OCI-LY7 (cell line): ENCODE results near the gene HSD17B2. TPM values are rescaled to one million over a fixed set of nuclear protein-coding genes. Genes with fewer than 3 reads are reported as not detected.

ENCODE experiments used
- BruUV-seq: library from RNA; stranded (reverse); fragments of 400-500 nt; replicated peaks from 2 replicates; lab custom pipeline; 2021; lab: Mats Ljungman, UMichigan
- CTCF ChIA-PET: fragments of 300-600 bp; sonication (Branson Sonifier 250); formaldehyde crosslinking; loops from one replicate; lab custom pipeline; 2022; ENCODE audit warnings: antibody characterized with exemption; ENCODE audit not compliant: unreplicated experiment; lab: Charles Lee
- POLR2A ChIA-PET: fragments of 300-600 bp; sonication (Branson Sonifier 250); formaldehyde crosslinking; loops from one replicate; lab custom pipeline; 2022; ENCODE audit warnings: antibody characterized with exemption; lab: Charles Lee
- DNase-seq: peaks from one replicate; pipeline ENCODE4 v3.0.0-alpha.2; 2015; ENCODE audit warnings: low spot score
- H2AFZ ChIP-seq: fragments of 200-600 bp; sonication (generic), shearing (Covaris generic); 2 replicates; pipeline ENCODE4 v1.6.1; 2014; ENCODE audit warnings: mild to moderate bottlenecking, antibody characterized with exemption, low read length, moderate library complexity
- H3K27ac ChIP-seq: fragments of 200-600 bp; sonication (generic); 2 replicates; pipeline ENCODE4 v1.5.1; 2014; ENCODE audit warnings: mixed run types, low read depth, mild to moderate bottlenecking, moderate library complexity, low read length, inconsistent platforms; ENCODE audit not compliant: poor library complexity, severe bottlenecking
- H3K36me3 ChIP-seq: fragments of 200-600 bp; sonication (generic); 2 replicates; pipeline ENCODE4 v1.6.1; 2014; ENCODE audit warnings: mild to moderate bottlenecking, antibody characterized with exemption, low read length, moderate library complexity, mixed read lengths; ENCODE audit not compliant: insufficient read depth
- H3K4me1 ChIP-seq: fragments of 200-600 bp; sonication (generic); 2 replicates; pipeline ENCODE4 v1.5.1; 2014; ENCODE audit warnings: mild to moderate bottlenecking, low read length; ENCODE audit not compliant: insufficient read depth, poor library complexity, severe bottlenecking
- H3K4me2 ChIP-seq: fragments of 200-600 bp; sonication (generic); 2 replicates; pipeline ENCODE4 v1.6.1; 2014; ENCODE audit warnings: mild to moderate bottlenecking, low read length
- H3K4me3 ChIP-seq: fragments of 200-600 bp; sonication (generic); 2 replicates; pipeline ENCODE4 v1.5.1; 2014; ENCODE audit warnings: mild to moderate bottlenecking, low read depth, low read length; ENCODE audit not compliant: poor library complexity, severe bottlenecking
- H3K79me2 ChIP-seq: fragments of 200-600 bp; sonication (generic); 2 replicates; pipeline ENCODE4 v1.6.1; 2016; ENCODE audit warnings: low read depth, mild to moderate bottlenecking, low read length, moderate library complexity, mixed read lengths; ENCODE audit not compliant: insufficient read depth
- H3K9me2 ChIP-seq: fragments of 200-600 bp; sonication (generic); 2 replicates; pipeline ENCODE4 v1.6.1; 2016; ENCODE audit warnings: mild to moderate bottlenecking, low read length, mixed read lengths; ENCODE audit not compliant: insufficient read depth
- H3K9me3 ChIP-seq: fragments of 200-600 bp; sonication (generic); 2 replicates; pipeline ENCODE4 v1.6.1; 2014; ENCODE audit warnings: mild to moderate bottlenecking, mixed run types, low read length, mixed read lengths
- H4K20me1 ChIP-seq: fragments of 200-600 bp; sonication (generic); 2 replicates; pipeline ENCODE4 v1.6.1; 2014; ENCODE audit warnings: mild to moderate bottlenecking, antibody characterized with exemption, low read length, moderate library complexity, mixed read lengths; ENCODE audit not compliant: insufficient read depth
- CTCF ChIP-seq: fragments of 200-600 bp; sonication (generic); conservative IDR thresholded peaks from 2 replicates; pipeline ENCODE4 v1.5.1; 2014; ENCODE audit warnings: mild to moderate bottlenecking, antibody characterized with exemption, low read length, moderate library complexity, mixed read lengths
- EZH2phosphoT487 ChIP-seq: fragments of 200-600 bp; sonication (generic); IDR thresholded peaks from 2 replicates; pipeline ENCODE4 v1.6.1; 2018; ENCODE audit warnings: low read depth, borderline replicate concordance, mild to moderate bottlenecking, mixed run types, antibody characterized with exemption, low read length, moderate library complexity, mixed read lengths
- intact Hi-C: fragments of 100-400 bp; cut with micrococcal nuclease; formaldehyde crosslinking; loops from one replicate; pipeline ENCODE4 v1.10.0; 2022; ENCODE audit not compliant: unreplicated experiment
- total RNA-seq, 2 experiments: library from RNA; depleted of rRNA in 1 of 2; stranded (reverse); fragments of >200 nt in 1 of 2; shearing (Covaris generic) in 1 of 2; gene quantifications; 2 replicates each; pipeline ENCODE4 v1.2.3, GENCODE V29; 2014 to 2022

HSD17B2 gene
- total RNA-seq, 2 experiments from 2014 or later, result not detected

- intact Hi-C loops, result no loop called here
- CTCF ChIA-PET, result no interaction called here
Observed at GRCh38 chr16:82096641-82097040, 61.6 kb downstream of the HSD17B2 start.

GRCh38 chr16:82105107-82105506 is 70.1 kb downstream of the HSD17B2 start:
- Histone ChIP-seq H4K20me1 (no peaks in the 10 kb centered on the region), H3K9me2 (no peaks in the 10 kb centered on the region), H3K4me1 (no peaks in the 10 kb centered on the region), H3K36me3 (no peaks in the 10 kb centered on the region), H3K79me2 (no peaks in the 10 kb centered on the region), H3K4me3 (no peak overlapping the region), H2AFZ (no peak overlapping the region), H3K9me3 (no peaks in the 10 kb centered on the region), H3K4me2 (no peak overlapping the region), H3K27ac (no peak overlapping the region)
- ChIA-PET POLR2A (no interaction called here), CTCF (no interaction called here)
- no peak for DNase-seq
- TF ChIP-seq EZH2phosphoT487, result no peak
- intact Hi-C loops, result no loop called here
- no TSS peak for BruUV-seq

More at GRCh38 chr16:82096641-82097040, 61.6 kb downstream of the HSD17B2 start:
- no peaks in the 10 kb centered on the region for H4K20me1 ChIP-seq
- no peak for TF ChIP-seq CTCF
- no peak for TF ChIP-seq EZH2phosphoT487
- H3K9me2 ChIP-seq, result no peaks in the 10 kb centered on the region
- H3K4me2 ChIP-seq, result no peak overlapping the region
- H3K79me2 ChIP-seq, result no peaks in the 10 kb centered on the region
- H3K4me1 ChIP-seq, result no peaks in the 10 kb centered on the region
- no peak overlapping the region for H3K4me3 ChIP-seq
- no peak for DNase-seq
- no peak overlapping the region for H2AFZ ChIP-seq
- no peaks in the 10 kb centered on the region for H3K9me3 ChIP-seq
- POLR2A ChIA-PET, result interaction anchor here (0.6 kb wide), 1 partner anchor 43 kb away, joined by 3 read pairs; no protein-coding TSS in a partner anchor
- H3K27ac ChIP-seq, result no peak overlapping the region
- no TSS peak for BruUV-seq
- no peaks in the 10 kb centered on the region for H3K36me3 ChIP-seq

GRCh38 chr16:82108100-82108499 is 73.0 kb downstream of the HSD17B2 start:
- no TSS peak for BruUV-seq
- Histone ChIP-seq H3K4me1 (no peaks in the 10 kb centered on the region), H3K9me2 (no peaks in the 10 kb centered on the region), H3K9me3 (no peaks in the 10 kb centered on the region), H3K36me3 (no peaks in the 10 kb centered on the region), H3K79me2 (no peaks in the 10 kb centered on the region), H3K27ac (no peak overlapping the region), H4K20me1 (no peaks in the 10 kb centered on the region), H3K4me3 (no peak overlapping the region), H2AFZ (no peak overlapping the region), H3K4me2 (no peak overlapping the region)
- TF ChIP-seq EZH2phosphoT487 (no peak), CTCF (no peak)
- ChIA-PET POLR2A (no interaction called here), CTCF (no interaction called here)
- DNase-seq, result no peak
- intact Hi-C loops, result no loop called here
